Spleen (tissue), 7 donors: ENCODE measurements around the gene C22orf31.

Experiments used
- POLR2A ChIP-seq, 3 donors: fragments of 450-650 bp; IDR thresholded peaks; one replicate each; pipeline ENCODE4 v1.5.1; 2017; ENCODE audit warnings: antibody characterized with exemption in 3 of 3, mild to moderate bottlenecking in 1 of 3
- POLR2AphosphoS5 ChIP-seq, 3 donors: sonication (generic); formaldehyde crosslinking; IDR thresholded peaks; one replicate each; pipeline ENCODE4 v1.5.1; 2017; ENCODE audit warnings: antibody characterized with exemption in 3 of 3
- TF ChIP-seq, protein P1 (sequence below), 11 experiments: fragments of 200-600 bp in 7 of 11; fragments of 450-650 bp in 4 of 11; sonication (generic) in 4 of 11; IDR thresholded peaks in 8 of 11; conservative IDR thresholded peaks in 3 of 11; 1 replicate in 7 of 11; 2 replicates in 4 of 11; pipeline versions ENCODE4 v1.4.0 to v1.8.0; 2016 to 2021; ENCODE audit warnings: antibody characterized with exemption in 11 of 11, inconsistent platforms in 4 of 11, mild to moderate bottlenecking in 1 of 11
- donor health status: DM: no; HTN: no; CAD: no; lungs with moderate emphysema.
- donor health status: DM: no; HTN: no; CAD: no.
- donor health status: DM: no; HTN: no; CAD: no.

DNA sequence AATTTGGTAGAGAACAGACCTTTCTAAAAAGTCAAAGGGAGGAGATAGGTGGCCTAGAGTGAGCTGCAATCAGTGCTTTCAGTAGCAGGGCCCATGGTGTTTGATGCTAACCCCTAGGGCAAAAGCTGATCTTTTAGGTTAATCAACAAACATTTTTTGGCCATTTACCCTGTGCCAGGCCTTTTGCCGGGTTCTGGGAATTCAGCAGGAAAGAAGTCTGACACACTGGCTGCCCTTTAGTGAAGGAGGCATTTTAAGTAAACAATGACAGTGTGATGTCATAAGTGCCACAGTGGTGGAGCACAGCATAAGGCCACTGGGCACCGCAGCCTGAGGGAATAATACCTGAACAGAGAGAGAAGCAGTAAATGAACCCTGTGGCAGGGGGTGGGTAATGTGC, 29.0 kb downstream of the C22orf31 start:
- TF ChIP-seq, protein P1, sequence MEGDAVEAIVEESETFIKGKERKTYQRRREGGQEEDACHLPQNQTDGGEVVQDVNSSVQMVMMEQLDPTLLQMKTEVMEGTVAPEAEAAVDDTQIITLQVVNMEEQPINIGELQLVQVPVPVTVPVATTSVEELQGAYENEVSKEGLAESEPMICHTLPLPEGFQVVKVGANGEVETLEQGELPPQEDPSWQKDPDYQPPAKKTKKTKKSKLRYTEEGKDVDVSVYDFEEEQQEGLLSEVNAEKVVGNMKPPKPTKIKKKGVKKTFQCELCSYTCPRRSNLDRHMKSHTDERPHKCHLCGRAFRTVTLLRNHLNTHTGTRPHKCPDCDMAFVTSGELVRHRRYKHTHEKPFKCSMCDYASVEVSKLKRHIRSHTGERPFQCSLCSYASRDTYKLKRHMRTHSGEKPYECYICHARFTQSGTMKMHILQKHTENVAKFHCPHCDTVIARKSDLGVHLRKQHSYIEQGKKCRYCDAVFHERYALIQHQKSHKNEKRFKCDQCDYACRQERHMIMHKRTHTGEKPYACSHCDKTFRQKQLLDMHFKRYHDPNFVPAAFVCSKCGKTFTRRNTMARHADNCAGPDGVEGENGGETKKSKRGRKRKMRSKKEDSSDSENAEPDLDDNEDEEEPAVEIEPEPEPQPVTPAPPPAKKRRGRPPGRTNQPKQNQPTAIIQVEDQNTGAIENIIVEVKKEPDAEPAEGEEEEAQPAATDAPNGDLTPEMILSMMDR (IDR thresholded peaks at IDR 0.05 in 8 of 11, conservative IDR thresholded peaks at IDR 0.05 in 3 of 11), result no peak
- TF ChIP-seq POLR2AphosphoS5 (IDR thresholded peaks at IDR 0.05) (peak in 1 of 3 donors; percentile 25), POLR2A (IDR thresholded peaks at IDR 0.05) (no peak)
